Activated CD4-positive, alpha-beta memory T cell treated with anti-CD3 and anti-CD28 coated beads for 36 hours (primary cell): ENCODE measurements around the gene PPP2R5E. TPM values are rescaled to one million over a fixed set of nuclear protein-coding genes. Genes with fewer than 3 reads are reported as not detected.
"Not testable (repeated sequence)": the region's sequence is repeated elsewhere in the genome, so short reads cannot be mapped to it uniquely, and the experiment has no call there.

Source experiments
- CTCF ChIA-PET: fragments of 350-600 bp; sonication (Branson Sonifier 250); formaldehyde crosslinking; loops from one replicate; lab custom pipeline; 2021; ENCODE audit warnings: antibody characterized with exemption, inconsistent platforms; lab: Charles Lee
- POLR2A ChIA-PET: fragments of 350-600 bp; sonication (Branson Sonifier 250); formaldehyde crosslinking; loops from one replicate; lab custom pipeline; 2021; ENCODE audit warnings: antibody characterized with exemption; lab: Charles Lee
- DNase-seq: peaks from one replicate; pipeline ENCODE4 v3.0.0-alpha.2; 2020
- H3K27ac Mint-ChIP-seq: one replicate; pipeline ENCODE4 v1.8.0; 2021; ENCODE audit warnings: mixed read lengths
- H3K27me3 Mint-ChIP-seq: one replicate; pipeline ENCODE4 v1.8.0; 2021; ENCODE audit warnings: mixed read lengths
- H3K36me3 Mint-ChIP-seq: one replicate; pipeline ENCODE4 v1.8.0; 2021; ENCODE audit warnings: mixed read lengths
- H3K4me1 Mint-ChIP-seq: one replicate; pipeline ENCODE4 v1.8.0; 2021; ENCODE audit warnings: low read depth, mixed read lengths
- H3K4me3 Mint-ChIP-seq: one replicate; pipeline ENCODE4 v1.8.0; 2021; ENCODE audit warnings: mild to moderate bottlenecking, mixed read lengths
- H3K9me3 Mint-ChIP-seq: one replicate; pipeline ENCODE4 v1.8.0; 2021; ENCODE audit warnings: mixed read lengths
- intact Hi-C: fragments of 100-400 bp; cut with micrococcal nuclease; formaldehyde crosslinking; loops from one replicate; pipeline ENCODE4 v1.15.1; 2023
- total RNA-seq, 2 experiments: library from RNA; stranded (reverse); gene quantifications; one replicate each; pipeline ENCODE4 v1.2.3, GENCODE V29; 2021

PPP2R5E gene
- total RNA-seq, 2 experiments from 2014 or later, result 37.7 to 37.8 TPM

GRCh38 chr14:63394432-63394831 lies 148.7 kb downstream of the PPP2R5E start:
- ChIA-PET POLR2A (no interaction called here), CTCF (no interaction called here)
- DNase-seq, result no peak
- H3K36me3 Mint-ChIP-seq, result peaks cover 15% of the 10 kb centered on the region
- peaks cover 6% of the 10 kb centered on the region for H3K4me1 Mint-ChIP-seq
- no peak overlapping the region for H3K4me3 Mint-ChIP-seq
- H3K27ac Mint-ChIP-seq, result no peak overlapping the region
- no peaks in the 10 kb centered on the region for H3K27me3 Mint-ChIP-seq
- H3K9me3 Mint-ChIP-seq, result no peaks in the 10 kb centered on the region
- intact Hi-C loops, result no loop called here

- POLR2A ChIA-PET, result no interaction called here
- peaks cover 12% of the 10 kb centered on the region for H3K36me3 Mint-ChIP-seq
- H3K4me1 Mint-ChIP-seq, result no peaks in the 10 kb centered on the region
- no peak overlapping the region for H3K27ac Mint-ChIP-seq
- intact Hi-C loops, result no loop called here
- no peaks in the 10 kb centered on the region for H3K9me3 Mint-ChIP-seq
- no peak overlapping the region for H3K4me3 Mint-ChIP-seq
- no peaks in the 10 kb centered on the region for H3K27me3 Mint-ChIP-seq
- CTCF ChIA-PET, result no interaction called here
- no peak for DNase-seq
Observed at GRCh38 chr14:63393012-63393411, 150.2 kb downstream of the PPP2R5E start.

- ChIA-PET CTCF (interaction anchor here (2.3 kb wide), 1 partner anchor 378 kb away, joined by 8 read pairs; no protein-coding TSS in a partner anchor), POLR2A (no interaction called here)
- Mint-ChIP-seq H3K9me3 (no peaks in the 10 kb centered on the region), H3K27ac (no peak overlapping the region), H3K4me1 (no peaks in the 10 kb centered on the region), H3K4me3 (no peak overlapping the region), H3K27me3 (no peaks in the 10 kb centered on the region), H3K36me3 (peaks cover 15% of the 10 kb centered on the region)
- no peak for DNase-seq
- intact Hi-C loops, result no loop called here
Observed at GRCh38 chr14:63392236-63392635, 150.9 kb downstream of the PPP2R5E start.

- intact Hi-C loops, result loop anchor here (1.0 to 10.0 kb wide), 4 partner anchors 154 to 914 kb away; partner anchors contain the start of gene PPP2R5E
- H3K4me3 Mint-ChIP-seq, result no peak overlapping the region
- no peaks in the 10 kb centered on the region for H3K27me3 Mint-ChIP-seq
- H3K36me3 Mint-ChIP-seq, result peaks cover 29% of the 10 kb centered on the region
- ChIA-PET CTCF (interaction anchor here (0.6 to 2.3 kb wide), 28 partner anchors 8 to 1627 kb away, joined by 3 to 18 read pairs (median 3); partner anchors contain the start of genes PPP2R5E and SNAPC1), POLR2A (no interaction called here)
- H3K9me3 Mint-ChIP-seq, result no peaks in the 10 kb centered on the region
- peaks cover under 1% of the 10 kb centered on the region for H3K4me1 Mint-ChIP-seq
- H3K27ac Mint-ChIP-seq, result no peak overlapping the region
- peak; percentile 76 for DNase-seq
Observed at GRCh38 chr14:63388766-63389431, 154.3 kb downstream of the PPP2R5E start.

- Mint-ChIP-seq H3K9me3 (no peaks in the 10 kb centered on the region), H3K27ac (no peak overlapping the region), H3K4me1 (peaks cover 2% of the 10 kb centered on the region), H3K36me3 (peaks cover 31% of the 10 kb centered on the region), H3K27me3 (no peaks in the 10 kb centered on the region), H3K4me3 (no peak overlapping the region)
- intact Hi-C loops, result loop anchor here (1.0 to 10.0 kb wide), 3 partner anchors 155 to 916 kb away; partner anchors contain the start of gene PPP2R5E
- no peak for DNase-seq
- ChIA-PET CTCF (interaction anchor here (1.0 to 2.3 kb wide), 3 partner anchors 206 to 382 kb away, joined by 3 to 18 read pairs (median 3); no protein-coding TSS in a partner anchor), POLR2A (interaction anchor here (0.6 kb wide), 1 partner anchor 104 kb away, joined by 3 read pairs; no protein-coding TSS in a partner anchor)
Observed at GRCh38 chr14:63387711-63388110, 155.5 kb downstream of the PPP2R5E start.

- H3K36me3 Mint-ChIP-seq, result peaks cover 43% of the 10 kb centered on the region
- ChIA-PET CTCF (no interaction called here), POLR2A (no interaction called here)
- H3K9me3 Mint-ChIP-seq, result no peaks in the 10 kb centered on the region
- intact Hi-C loops, result loop anchor here (10.0 kb wide), 1 partner anchor 251 kb away; no protein-coding TSS in a partner anchor
- H3K27me3 Mint-ChIP-seq, result no peaks in the 10 kb centered on the region
- no peak for DNase-seq
- no peak overlapping the region for H3K27ac Mint-ChIP-seq
- peaks cover 2% of the 10 kb centered on the region for H3K4me1 Mint-ChIP-seq
- H3K4me3 Mint-ChIP-seq, result no peak overlapping the region
Observed at GRCh38 chr14:63383776-63384367, 159.3 kb downstream of the PPP2R5E start.

- Mint-ChIP-seq H3K4me3 (no peak overlapping the region), H3K36me3 (peaks cover 38% of the 10 kb centered on the region), H3K27me3 (no peaks in the 10 kb centered on the region), H3K27ac (no peak overlapping the region), H3K4me1 (no peaks in the 10 kb centered on the region), H3K9me3 (no peaks in the 10 kb centered on the region)
- no peak for DNase-seq
- CTCF ChIA-PET, result no interaction called here
- POLR2A ChIA-PET, result no interaction called here
- intact Hi-C loops, result no loop called here
Observed at GRCh38 chr14:63378444-63378843, 164.7 kb downstream of the PPP2R5E start.

- H3K27ac Mint-ChIP-seq, result no peak overlapping the region
- H3K4me3 Mint-ChIP-seq, result no peak overlapping the region
- no peaks in the 10 kb centered on the region for H3K4me1 Mint-ChIP-seq
- no peaks in the 10 kb centered on the region for H3K27me3 Mint-ChIP-seq
- no peak for DNase-seq
- intact Hi-C loops, result no loop called here
- H3K9me3 Mint-ChIP-seq, result peaks cover 10% of the 10 kb centered on the region
- CTCF ChIA-PET, result interaction anchor here (0.6 kb wide), 2 partner anchors 13 to 280 kb away, joined by 3 read pairs; no protein-coding TSS in a partner anchor
- POLR2A ChIA-PET, result no interaction called here
- peaks cover 37% of the 10 kb centered on the region for H3K36me3 Mint-ChIP-seq
Observed at GRCh38 chr14:63375769-63376168, 167.4 kb downstream of the PPP2R5E start.

GRCh38 chr14:63371613-63372012 lies 171.6 kb downstream of the PPP2R5E start:
- H3K27ac Mint-ChIP-seq, H3K27me3 Mint-ChIP-seq, H3K4me3 Mint-ChIP-seq, CTCF ChIA-PET, intact Hi-C loops, DNase-seq, H3K4me1 Mint-ChIP-seq, POLR2A ChIA-PET: not testable (repeated sequence)
- H3K9me3 Mint-ChIP-seq, result peaks cover 23% of the 10 kb centered on the region
- H3K36me3 Mint-ChIP-seq, result peaks cover 34% of the 10 kb centered on the region

GRCh38 chr14:63371033-63371432 lies 172.1 kb downstream of the PPP2R5E start:
- H3K27me3 Mint-ChIP-seq, result no peaks in the 10 kb centered on the region
- POLR2A ChIA-PET, result interaction anchor here (0.6 kb wide), 1 partner anchor 182 kb away, joined by 3 read pairs; no protein-coding TSS in a partner anchor
- no peak for DNase-seq
- no peaks in the 10 kb centered on the region for H3K4me1 Mint-ChIP-seq
- H3K4me3 Mint-ChIP-seq, result no peak overlapping the region
- H3K27ac Mint-ChIP-seq, result no peak overlapping the region
- H3K9me3 Mint-ChIP-seq, result peaks cover 23% of the 10 kb centered on the region
- CTCF ChIA-PET, result no interaction called here
- peaks cover 32% of the 10 kb centered on the region for H3K36me3 Mint-ChIP-seq
- intact Hi-C loops, result no loop called here

GRCh38 chr14:63367742-63368364 lies 175.3 kb downstream of the PPP2R5E start:
- peaks cover 34% of the 10 kb centered on the region for H3K9me3 Mint-ChIP-seq
- H3K27ac Mint-ChIP-seq, result no peak overlapping the region
- POLR2A ChIA-PET, result no interaction called here
- peaks cover 15% of the 10 kb centered on the region for H3K36me3 Mint-ChIP-seq
- no peak for DNase-seq
- CTCF ChIA-PET, result no interaction called here
- intact Hi-C loops, result no loop called here
- H3K27me3 Mint-ChIP-seq, result no peaks in the 10 kb centered on the region
- H3K4me3 Mint-ChIP-seq, result no peak overlapping the region
- H3K4me1 Mint-ChIP-seq, result no peaks in the 10 kb centered on the region

GRCh38 chr14:63362389-63362819 lies 180.8 kb downstream of the PPP2R5E start:
- no peaks in the 10 kb centered on the region for H3K4me1 Mint-ChIP-seq
- CTCF ChIA-PET, result no interaction called here
- no peak overlapping the region for H3K27ac Mint-ChIP-seq

More at GRCh38 chr14:63362389-63362819, 180.8 kb downstream of the PPP2R5E start:
- H3K4me3 Mint-ChIP-seq, result no peak overlapping the region
- POLR2A ChIA-PET, result no interaction called here
- peaks cover 11% of the 10 kb centered on the region for H3K9me3 Mint-ChIP-seq
- H3K36me3 Mint-ChIP-seq, result no peaks in the 10 kb centered on the region
- intact Hi-C loops, result no loop called here
- H3K27me3 Mint-ChIP-seq, result peaks cover 7% of the 10 kb centered on the region
- no peak for DNase-seq
